ENCODE data around the gene PTPRM. TPM values are rescaled to one million over a fixed set of nuclear protein-coding genes. Genes with fewer than 3 reads are reported as not detected.

The PTPRM gene
- total RNA-seq, 1 donor from 2014 or later: 133 TPM

DNA sequence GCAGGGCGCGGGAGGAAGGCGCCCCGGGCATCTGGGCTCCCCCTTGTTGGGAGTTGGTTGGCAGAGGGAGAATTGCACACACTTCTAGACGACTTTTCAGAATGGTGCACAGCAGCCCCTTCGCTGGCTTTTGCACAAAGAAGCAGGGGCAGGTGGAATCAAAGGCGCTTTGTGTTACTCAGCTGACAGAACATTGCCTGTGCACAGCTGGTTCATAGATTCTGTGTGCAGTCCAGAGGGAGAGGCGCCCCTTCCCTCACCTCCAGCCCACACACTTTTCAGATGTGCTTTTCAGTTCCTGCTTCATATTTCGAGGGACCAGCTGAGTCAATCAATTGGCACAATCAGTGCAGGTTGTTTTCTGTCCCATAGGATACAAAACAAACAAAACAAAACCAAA is 693.7 kb downstream of the PTPRM start:
- DNase-seq (ENCODE audit: low spot score): no peak

GRCh38 chr18:8261651-8262091 is 694.6 kb downstream of the PTPRM start:
- DNase-seq (ENCODE audit: low spot score): no peak

DNA sequence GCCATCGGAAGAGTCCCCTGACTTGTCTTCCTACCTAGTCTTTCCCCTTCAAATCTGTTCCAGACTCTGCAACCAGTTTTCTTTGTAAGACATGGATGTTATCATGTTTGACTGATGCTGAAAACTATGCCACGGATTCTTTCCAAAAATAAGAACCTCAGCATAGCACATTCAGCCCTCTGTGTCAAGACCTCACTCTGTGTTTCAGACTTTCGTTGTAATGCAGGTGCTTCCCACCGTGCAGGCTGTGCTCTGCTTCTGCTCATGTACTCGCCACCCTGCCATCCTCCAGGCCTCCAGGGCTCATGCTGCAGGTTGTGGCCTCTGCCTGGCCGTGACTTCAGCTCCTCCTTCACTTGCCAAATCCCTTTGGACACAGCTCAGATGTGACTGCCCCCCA is 695.1 kb downstream of the PTPRM start:
- no peak for DNase-seq (ENCODE audit: low spot score)

DNA sequence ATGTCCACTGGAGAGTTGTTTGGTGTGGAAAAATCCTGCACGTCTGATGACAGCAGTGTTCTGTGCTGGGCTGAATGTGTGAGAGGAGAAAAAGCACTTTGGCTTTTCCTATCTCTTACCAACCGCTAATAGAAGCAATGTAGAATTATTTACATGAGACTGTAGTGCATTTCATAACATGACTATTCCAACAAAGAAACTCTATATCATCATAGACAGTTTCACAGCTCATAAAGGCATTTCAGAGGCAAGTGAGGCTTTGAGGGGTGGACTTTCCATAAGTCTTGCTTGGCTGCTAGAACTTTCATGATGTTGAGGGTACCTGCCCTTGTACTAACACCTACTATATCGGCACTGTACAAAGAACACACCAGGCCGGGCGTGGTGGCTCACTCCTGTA is 697.0 kb downstream of the PTPRM start:
- no peak for DNase-seq (ENCODE audit: low spot score)

DNA sequence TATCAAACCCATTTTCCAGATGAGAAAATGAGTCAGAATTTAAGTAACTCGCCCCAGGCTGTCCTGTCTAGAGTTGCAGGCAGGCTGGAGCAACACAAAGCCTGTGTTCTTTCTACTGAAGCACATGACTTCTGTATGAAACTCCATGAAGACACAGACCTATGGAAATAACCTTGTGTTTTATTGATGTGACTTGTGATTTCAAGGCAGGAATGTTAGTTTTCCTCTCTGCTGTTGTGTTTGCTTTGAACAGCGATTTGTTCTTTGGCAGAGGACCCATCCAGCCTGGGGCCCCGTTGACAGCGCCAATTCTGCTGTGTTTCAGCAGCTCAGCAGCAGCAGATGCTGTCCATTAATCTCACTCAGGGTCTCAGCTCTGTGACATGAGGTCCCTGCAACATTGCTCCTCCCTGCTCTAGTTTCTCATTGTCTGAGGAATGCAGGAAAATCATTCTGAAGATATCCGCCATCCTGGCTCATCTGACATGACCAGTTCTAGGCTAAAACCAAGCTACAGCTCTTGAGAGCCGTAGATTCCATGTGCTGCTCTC is 697.8 kb downstream of the PTPRM start:
- DNase-seq (ENCODE audit: low spot score): no peak

DNA sequence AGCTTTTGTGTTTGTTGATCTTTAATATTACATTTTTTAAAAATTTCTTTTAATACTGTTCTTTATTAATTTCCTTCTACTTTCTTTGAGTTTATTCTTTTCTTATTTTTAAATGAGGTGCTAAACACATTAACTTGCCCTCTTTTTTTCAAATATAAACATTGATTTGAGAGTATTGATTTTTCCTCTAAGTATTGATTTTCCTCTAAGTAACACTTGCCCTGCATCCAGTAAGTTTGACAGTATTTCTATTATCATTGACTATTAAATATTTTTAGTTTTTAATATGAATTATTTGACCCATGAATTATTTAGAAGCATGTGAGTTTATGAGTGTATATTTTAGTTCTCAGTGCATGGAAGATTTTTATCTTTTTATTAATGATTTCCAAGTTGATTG is 705.1 kb downstream of the PTPRM start:
- no peak for DNase-seq (ENCODE audit: low spot score)

GRCh38 chr18:8274370-8274769 is 707.3 kb downstream of the PTPRM start:
- DNase-seq (ENCODE audit: low spot score): no peak

DNA sequence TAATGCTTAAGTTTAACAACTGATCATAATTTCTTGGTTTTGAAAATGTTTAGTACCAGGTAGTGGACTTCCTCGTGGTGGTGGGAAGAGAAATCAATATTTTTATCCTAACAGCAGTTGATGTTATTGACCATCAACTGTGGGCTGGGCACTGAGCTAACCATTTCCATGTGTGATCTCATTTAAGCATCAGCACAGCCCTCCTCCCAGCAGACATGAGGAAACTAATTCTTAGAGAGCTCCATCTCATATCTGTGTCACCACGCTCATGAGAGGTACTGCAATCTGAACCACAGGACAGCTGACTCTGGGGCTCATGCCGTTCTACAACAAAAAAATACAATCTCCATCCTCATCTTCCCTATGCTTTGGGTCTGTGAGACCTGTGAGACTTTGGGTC is 709.3 kb downstream of the PTPRM start:
- DNase-seq (ENCODE audit: low spot score): no peak

- no peak for DNase-seq (ENCODE audit: low spot score)
Observed at GRCh38 chr18:8277270-8277669, 710.2 kb downstream of the PTPRM start.

DNA sequence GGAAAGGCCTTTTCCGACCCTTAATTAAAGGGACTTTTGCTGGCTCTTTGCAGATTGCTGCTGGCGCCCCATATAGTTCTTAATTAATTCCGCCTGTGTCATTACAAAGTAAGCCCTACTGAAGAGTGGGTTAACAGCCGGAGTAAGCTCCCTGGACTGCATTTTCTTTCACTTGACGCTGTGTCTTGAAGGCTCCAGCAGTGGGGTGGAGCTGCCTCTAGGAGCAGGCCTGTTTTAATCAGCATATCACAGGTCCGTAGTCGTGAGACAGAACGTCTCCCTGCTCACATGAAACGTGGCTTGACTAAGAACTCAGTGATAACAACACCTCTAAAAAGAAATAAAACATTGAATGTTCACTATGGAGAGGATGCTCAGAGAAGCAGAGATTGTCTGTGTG is 712.2 kb downstream of the PTPRM start:
- DNase-seq (ENCODE audit: low spot score): no peak

- DNase-seq (ENCODE audit: low spot score): no peak
Observed at GRCh38 chr18:8279781-8280330, 712.7 kb downstream of the PTPRM start.

DNA sequence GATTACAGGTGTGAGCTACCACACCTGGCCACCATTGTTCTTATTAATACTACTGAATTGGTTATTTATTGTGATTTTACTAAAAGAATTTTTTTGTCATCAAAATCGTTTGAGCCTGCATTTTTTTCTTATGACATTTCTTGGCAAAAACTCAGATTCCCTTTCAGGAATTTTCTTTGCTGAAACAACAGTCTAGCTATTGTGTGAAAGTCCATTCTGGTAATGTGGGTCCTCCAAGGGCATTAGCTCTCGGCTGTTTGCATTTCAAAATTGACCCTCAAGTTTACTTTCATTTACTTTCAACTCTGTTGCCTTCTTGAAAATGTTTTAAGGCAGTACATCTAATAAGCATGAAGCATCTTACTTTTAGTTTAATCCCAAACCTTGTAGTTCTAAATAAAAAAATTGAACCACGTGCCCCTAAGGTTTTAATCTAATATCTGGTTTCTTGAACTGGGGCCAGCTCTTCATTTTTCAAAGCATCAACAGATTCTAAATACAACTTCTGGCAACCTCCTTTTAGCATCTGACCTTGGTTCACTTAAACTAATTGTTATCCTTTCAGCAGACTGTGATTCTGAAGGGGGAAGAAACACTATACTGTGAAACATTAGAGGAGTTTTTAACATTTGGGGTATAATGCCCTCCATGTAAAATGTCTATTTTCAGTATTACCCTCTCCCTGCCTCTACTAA is 716.9 kb downstream of the PTPRM start:
- DNase-seq (ENCODE audit: low spot score): no peak

DNA sequence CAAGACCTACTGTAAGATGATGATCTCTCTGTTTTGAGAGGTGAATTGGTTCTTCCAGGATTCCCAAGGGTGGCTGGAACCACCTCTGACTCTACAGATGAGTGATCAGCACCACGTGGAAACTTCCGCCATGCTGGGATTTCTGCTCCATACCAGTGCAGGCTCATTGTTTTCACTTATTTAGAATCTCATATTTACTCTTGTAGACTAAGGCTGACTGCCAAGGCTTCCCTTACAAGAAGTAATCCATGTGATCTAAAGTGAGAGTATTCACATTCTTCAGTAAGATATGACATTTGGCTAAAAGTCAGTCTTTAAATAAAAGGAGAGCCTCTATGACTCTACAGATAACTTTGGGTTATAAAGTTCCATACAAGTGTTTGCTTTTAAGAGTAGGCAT is 719.2 kb downstream of the PTPRM start:
- no peak for DNase-seq (ENCODE audit: low spot score)

DNA sequence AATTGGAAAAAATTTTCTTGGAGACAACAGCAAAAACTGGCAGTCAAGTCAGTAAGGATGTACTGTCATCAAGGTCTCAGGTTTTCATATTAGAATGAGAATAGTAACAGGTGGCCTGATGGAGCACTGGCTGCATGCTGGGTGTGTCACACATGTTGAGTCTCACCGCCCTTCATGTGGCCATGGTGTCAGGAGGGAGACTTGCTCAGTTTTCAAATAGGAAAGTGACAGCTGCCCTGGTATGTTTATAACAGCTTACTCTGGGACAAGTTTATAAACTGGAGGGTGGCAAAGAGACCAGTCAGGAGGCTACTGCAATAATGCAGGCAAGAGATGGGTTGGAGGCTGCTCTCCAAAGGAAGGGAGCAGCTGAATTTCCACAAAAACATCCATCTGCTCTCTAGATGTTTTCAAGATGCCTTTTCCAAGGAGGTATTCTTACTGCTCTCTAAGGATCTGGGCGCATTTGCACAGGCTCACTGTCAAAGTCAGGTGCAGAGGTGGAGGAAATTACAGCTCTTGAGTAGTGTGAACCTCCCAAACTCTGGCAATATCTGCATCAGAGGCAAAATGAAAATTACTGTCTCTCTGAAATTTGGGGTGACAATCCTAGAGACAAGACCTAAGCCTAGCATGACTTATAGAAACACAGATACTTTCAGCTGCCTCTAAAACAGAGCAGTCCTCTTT is 720.2 kb downstream of the PTPRM start:
- no peak for DNase-seq (ENCODE audit: low spot score)

GRCh38 chr18:8288472-8289195 is 721.5 kb downstream of the PTPRM start:
- DNase-seq (ENCODE audit: low spot score): no peak

DNA sequence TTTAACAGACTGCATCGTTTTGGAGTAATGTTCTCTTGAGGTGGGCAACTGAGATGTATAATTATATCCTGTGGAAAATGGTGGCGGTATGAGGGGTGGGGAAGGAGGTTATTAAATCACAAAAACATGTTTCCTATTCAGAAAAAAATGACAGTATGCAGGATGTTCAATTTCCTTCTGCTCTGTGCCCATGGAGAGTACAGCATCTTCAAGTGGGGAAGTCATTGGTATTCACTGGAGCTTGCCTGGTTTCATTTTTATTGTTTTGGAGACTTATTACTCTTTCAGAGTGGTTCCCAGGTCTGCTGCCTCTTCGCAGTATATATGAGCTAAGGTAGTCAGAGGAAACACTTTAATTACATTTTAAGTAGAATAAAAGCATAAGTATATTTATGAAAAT is 723.3 kb downstream of the PTPRM start:
- no peak for DNase-seq (ENCODE audit: low spot score)

DNA sequence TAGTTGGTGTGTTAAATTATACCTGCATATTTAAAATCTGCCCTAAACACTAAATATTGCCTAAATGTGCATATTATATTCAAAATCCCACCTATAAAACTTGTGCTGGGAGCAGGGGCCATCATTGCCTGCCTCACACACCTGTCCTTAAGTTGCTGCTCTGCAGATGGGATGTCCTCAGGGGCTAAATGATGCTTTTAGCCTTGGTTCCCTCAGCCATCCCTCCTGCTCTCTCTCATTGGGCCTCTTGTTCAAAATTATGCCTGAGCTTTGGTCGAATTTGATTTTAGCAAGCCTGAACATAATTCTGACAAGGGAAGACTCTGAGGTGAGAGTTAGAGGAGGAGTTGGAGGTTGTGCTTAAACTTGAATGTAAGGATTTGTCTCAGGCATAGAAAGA is 723.8 kb downstream of the PTPRM start:
- no peak for DNase-seq (ENCODE audit: low spot score)

GRCh38 chr18:8293184-8293583 is 726.1 kb downstream of the PTPRM start:
- DNase-seq (ENCODE audit: low spot score): no peak

GRCh38 chr18:8296886-8297616 is 729.9 kb downstream of the PTPRM start:
- DNase-seq (ENCODE audit: low spot score): no peak

DNA sequence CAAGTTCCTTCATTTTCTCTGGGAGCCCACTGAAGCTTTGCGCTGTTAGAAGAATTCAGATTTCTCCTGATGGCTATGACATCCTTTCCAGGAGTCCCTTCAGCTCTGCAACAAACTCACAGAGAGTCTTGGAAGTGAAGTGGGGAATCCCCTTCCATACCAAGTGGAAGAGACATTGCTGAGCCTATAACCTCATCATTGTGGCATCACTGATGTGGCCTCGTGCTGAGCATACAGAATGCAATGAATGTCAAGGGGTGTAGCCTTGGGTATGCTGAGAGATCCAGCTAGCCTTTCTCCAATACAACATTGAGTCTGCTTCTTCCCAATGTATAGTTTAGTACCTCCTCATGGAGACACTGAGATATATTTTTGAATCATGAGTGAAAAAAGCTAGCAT is 731.1 kb downstream of the PTPRM start:
- no peak for DNase-seq (ENCODE audit: low spot score)
